SKM-1 treated with dmso at 0.1 percent for 144 hours (cell line): Measurements from ENCODE around the gene SVEP1.

ENCODE experiments used
- DNase-seq: peaks from one replicate; lab custom pipeline; 2025; ENCODE audit not compliant: unreplicated experiment; lab: John Stamatoyannopoulos, UW

The SVEP1 gene

GRCh38 chr9:110328763-110329162 is 250.8 kb downstream of the SVEP1 start:
- DNase-seq = no peak

- DNase-seq = no peak
Observed at GRCh38 chr9:110327716-110328115, 251.8 kb downstream of the SVEP1 start.

DNA sequence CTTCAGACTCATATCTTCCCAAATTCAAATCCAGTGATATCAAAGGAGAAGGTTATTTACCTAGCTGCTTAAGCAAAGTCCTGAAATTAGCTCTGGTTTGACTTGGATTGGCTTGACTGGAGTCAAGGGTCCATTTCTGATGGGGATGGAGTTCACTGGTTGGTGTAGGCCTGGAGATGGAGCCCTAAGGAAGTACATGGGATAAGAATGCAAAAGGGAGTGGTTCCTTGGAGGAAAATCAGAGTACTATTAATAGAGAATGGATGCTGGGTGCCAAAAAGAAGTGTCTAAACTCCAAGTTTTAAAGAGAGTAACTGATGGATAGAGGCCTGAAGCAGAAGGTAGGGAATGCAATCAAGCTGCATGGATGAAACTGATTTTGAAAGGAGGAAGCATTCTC is 255.7 kb downstream of the SVEP1 start:
- no peak for DNase-seq

DNA sequence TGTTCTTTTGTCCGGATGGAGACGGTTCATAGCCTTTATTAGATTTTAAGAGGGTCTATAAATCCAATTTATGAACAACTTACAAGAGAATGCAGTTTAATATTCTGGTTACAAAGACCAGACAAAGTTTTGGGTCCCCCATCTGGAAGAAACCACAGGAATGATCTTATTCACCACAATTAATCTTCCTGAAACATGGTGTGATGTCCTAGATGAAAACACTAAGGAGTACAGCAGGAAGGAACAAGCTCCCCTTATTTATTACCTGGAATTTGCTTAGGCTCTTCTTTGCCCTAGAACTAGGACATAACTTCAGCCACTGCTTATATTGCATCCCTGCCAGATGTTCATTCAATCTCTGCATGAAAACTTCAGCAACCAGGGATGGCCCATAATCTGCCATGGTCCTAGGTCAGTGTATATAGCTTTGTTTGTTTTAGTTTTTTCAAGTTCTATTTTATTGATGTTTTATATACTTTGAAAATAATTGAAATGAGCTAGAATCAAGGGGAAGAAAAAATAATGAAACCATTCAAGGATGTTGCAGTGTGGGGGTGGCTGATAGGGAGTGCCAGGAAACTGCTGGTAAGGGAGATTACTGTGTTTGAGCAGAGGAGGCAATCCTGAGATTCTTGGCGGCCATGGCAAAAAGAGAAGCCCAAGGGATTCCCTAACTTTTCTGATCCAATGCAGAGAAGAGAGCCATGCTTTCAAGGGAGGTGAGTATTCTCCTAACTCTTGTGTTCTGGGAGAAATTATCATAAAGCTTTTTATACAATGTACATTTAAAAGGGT is 258.7 kb downstream of the SVEP1 start:
- DNase-seq = no peak

DNA sequence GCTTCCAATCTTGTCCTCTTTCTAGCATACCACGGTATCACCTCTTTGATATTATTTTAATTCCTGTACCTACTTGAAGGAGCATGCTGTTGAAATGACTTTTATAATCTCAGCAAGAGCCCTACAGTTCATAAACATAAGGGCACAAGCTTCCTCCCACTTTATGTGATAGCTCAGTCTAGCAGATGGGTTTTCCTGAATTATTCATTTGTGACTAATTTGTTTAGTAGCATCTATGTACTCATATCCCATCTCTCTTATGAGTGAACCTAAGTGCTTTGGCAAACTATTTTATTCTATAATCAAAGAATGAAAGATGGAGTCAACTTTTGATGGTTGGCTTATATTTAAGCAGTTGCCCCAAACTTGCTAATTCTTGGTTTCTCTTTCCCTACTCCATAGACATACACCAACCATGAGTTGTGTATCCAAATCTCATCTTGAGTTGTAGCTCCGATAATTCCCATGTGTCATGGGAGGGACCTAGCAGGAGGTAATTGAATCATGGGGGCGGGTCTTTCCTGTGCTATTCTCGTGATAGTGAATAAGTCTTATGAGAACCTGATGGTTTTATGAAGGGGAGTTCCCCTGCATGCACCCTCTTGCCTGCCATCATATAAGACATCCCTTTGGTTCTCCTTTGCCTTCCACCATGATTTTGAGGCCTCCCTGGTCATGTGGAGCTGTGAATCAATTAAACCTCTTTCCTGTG is 259.6 kb downstream of the SVEP1 start:
- no peak for DNase-seq

GRCh38 chr9:110317911-110318310 is 261.6 kb downstream of the SVEP1 start:
- DNase-seq = peak; percentile 28

DNA sequence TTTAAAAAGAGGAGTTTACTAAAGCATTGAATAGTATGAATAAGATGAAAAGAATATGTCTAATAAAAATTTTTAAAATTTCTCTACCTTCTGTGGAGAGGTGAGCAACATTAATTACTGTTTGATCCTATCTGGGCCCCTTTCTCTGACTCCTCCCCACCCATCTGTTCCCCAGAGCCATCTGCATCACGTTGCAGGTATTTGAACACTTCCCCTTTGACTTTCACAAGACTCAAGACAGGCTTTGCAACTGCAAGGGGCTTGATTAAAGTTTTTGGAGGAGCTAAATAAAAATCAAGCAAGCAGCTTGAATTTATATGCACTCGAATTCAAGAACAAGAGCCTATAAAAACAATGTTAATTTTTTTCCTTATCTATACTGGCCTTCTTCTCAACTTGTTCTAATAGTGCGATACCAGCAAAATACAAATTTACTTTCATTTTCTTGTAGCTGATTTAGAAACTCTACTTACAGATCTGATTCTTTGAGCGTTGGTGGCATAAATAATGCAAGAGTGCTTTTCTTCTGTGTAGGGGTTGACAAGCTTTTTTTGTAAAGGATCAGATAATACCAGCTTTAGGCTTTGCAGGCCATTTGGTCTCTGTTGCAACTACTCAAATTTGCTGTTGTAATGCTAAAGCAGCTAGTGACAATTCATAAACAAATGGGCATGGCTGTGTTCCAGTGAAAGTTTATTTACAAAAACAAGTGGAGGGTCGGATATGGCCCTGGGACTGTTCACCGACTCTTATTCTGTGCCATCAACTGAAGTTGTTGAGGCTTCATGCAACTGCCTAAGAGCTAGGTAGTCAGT is 263.1 kb downstream of the SVEP1 start:
- DNase-seq = peak; percentile 4
